Occipital lobe (tissue), 2 donors: ENCODE results near the gene SCCPDH. TPM values are rescaled to one million over a fixed set of nuclear protein-coding genes. Genes with fewer than 3 reads are reported as not detected.
"Not testable (repeated sequence)": the region's sequence is repeated elsewhere in the genome, so short reads cannot be mapped to it uniquely, and the experiment has no call there.

Experiments used
- DNase-seq: peaks from one replicate; lab custom pipeline; 2025; lab: John Stamatoyannopoulos, UW
- total RNA-seq: library from RNA; depleted of rRNA; stranded (reverse); fragments of >200 nt; gene quantifications from one replicate; pipeline ENCODE4 v1.2.3, GENCODE V29; 2014

Gene SCCPDH
- total RNA-seq, 1 donor from 2014 or later: 53.2 TPM

GRCh38 chr1:246703581-246703980 lies 20.6 kb upstream of the SCCPDH start:
- no peak for DNase-seq

- DNase-seq: no peak
Measured at GRCh38 chr1:246705368-246705767, 18.8 kb upstream of the SCCPDH start.

GRCh38 chr1:246708166-246708565 lies 16.0 kb upstream of the SCCPDH start:
- no peak for DNase-seq

- DNase-seq: no peak
Measured at GRCh38 chr1:246709196-246709595, 15.0 kb upstream of the SCCPDH start.

GRCh38 chr1:246709835-246710234 lies 14.4 kb upstream of the SCCPDH start:
- DNase-seq: no peak

- DNase-seq: no peak
Measured at GRCh38 chr1:246711548-246712003, 12.6 kb upstream of the SCCPDH start.

GRCh38 chr1:246712428-246712827 lies 11.8 kb upstream of the SCCPDH start:
- not testable (repeated sequence) for DNase-seq

GRCh38 chr1:246719361-246719760 lies 4.8 kb upstream of the SCCPDH start:
- not testable (repeated sequence) for DNase-seq

- DNase-seq: not testable (repeated sequence)
Measured at GRCh38 chr1:246720814-246721213, 3.4 kb upstream of the SCCPDH start.

GRCh38 chr1:246722720-246723119 lies 1.5 kb upstream of the SCCPDH start:
- no peak for DNase-seq

- DNase-seq: no peak
Measured at GRCh38 chr1:246724731-246725095, 504 bp downstream of the SCCPDH start.

GRCh38 chr1:246725191-246725590 lies 982 bp downstream of the SCCPDH start:
- no peak for DNase-seq

GRCh38 chr1:246726255-246726679 lies 2.1 kb downstream of the SCCPDH start:
- DNase-seq: no peak

- no peak for DNase-seq
Measured at GRCh38 chr1:246726881-246727280, 2.7 kb downstream of the SCCPDH start.

- no peak for DNase-seq
Measured at GRCh38 chr1:246727594-246727993, 3.4 kb downstream of the SCCPDH start.

- DNase-seq: no peak
Measured at GRCh38 chr1:246728311-246728710, 4.1 kb downstream of the SCCPDH start.

GRCh38 chr1:246729040-246729439 lies 4.8 kb downstream of the SCCPDH start:
- DNase-seq: not testable (repeated sequence)

- no peak for DNase-seq
Measured at GRCh38 chr1:246730839-246731238, 6.6 kb downstream of the SCCPDH start.

GRCh38 chr1:246731873-246732272 lies 7.7 kb downstream of the SCCPDH start:
- DNase-seq: not testable (repeated sequence)

GRCh38 chr1:246733704-246734103 lies 9.5 kb downstream of the SCCPDH start:
- DNase-seq: no peak

GRCh38 chr1:246734866-246735265 lies 10.7 kb downstream of the SCCPDH start:
- no peak for DNase-seq

- no peak for DNase-seq
Measured at GRCh38 chr1:246735735-246736134, 11.5 kb downstream of the SCCPDH start.

GRCh38 chr1:246742396-246742795 lies 18.2 kb downstream of the SCCPDH start:
- DNase-seq: no peak

GRCh38 chr1:246746155-246746554 lies 21.9 kb downstream of the SCCPDH start:
- not testable (repeated sequence) for DNase-seq
